Measurements from ENCODE around the gene RND3. TPM values are rescaled to one million over a fixed set of nuclear protein-coding genes. Genes with fewer than 3 reads are reported as not detected.

The RND3 gene
- total RNA-seq, 1 experiment from 2014 or later = 45.3 TPM

- no TSS peak for BruUV-seq (replicated peaks)
- intact Hi-C loops (cut with micrococcal nuclease; ENCODE audit: unreplicated experiment) = no loop called here
- Histone ChIP-seq H3K4me3 (ENCODE audit: low read depth in 2 of 2, low read length in 2 of 2) (no peak overlapping the region), H3K27ac (ENCODE audit: low read length) (no peak overlapping the region), H3K9me3 (ENCODE audit: control insufficient read depth, insufficient read depth, low read depth, low read length) (no peaks in the 10 kb centered on the region), H3K36me3 (ENCODE audit: control insufficient read depth, insufficient read depth, low read length) (peaks cover 3% of the 10 kb centered on the region; the same call in 1 of the 2 replicates), H3K27me3 (ENCODE audit: control insufficient read depth, insufficient read depth, low read length) (no peaks in the 10 kb centered on the region; the same call in 1 of the 2 replicates), H3K4me1 (ENCODE audit: control insufficient read depth, insufficient read depth, low read length) (no peaks in the 10 kb centered on the region)
- no peak for DNase-seq (ENCODE audit: low read depth, low spot score)
- in situ Hi-C loops (cut with HindIII; ENCODE audit: low pct_unique_long_range_greater_than_20kb, low sequenced_read_pairs) = no loop called here
- CTCF ChIA-PET = no interaction called here
- ATAC-seq = no peak
- POLR2A ChIA-PET = no interaction called here
- no peak for TF ChIP-seq SIN3A (IDR thresholded peaks at IDR 0.05; ENCODE audit: borderline replicate concordance, insufficient read depth, low read depth, low read length)
- TF ChIP-seq POLR2AphosphoS5 (IDR thresholded peaks at IDR 0.05; ENCODE audit: low read depth, low read length) = no peak
- TF ChIP-seq CTCF (IDR thresholded peaks at IDR 0.05) = no peak
- no peak for TF ChIP-seq REST (IDR thresholded peaks at IDR 0.05; ENCODE audit: insufficient read depth in 1 of 2, low read depth in 2 of 2, low read length in 1 of 2)
- TF ChIP-seq TCF7L2 (IDR thresholded peaks at IDR 0.05; ENCODE audit: low read depth, low read length) = no peak
Measured at GRCh38 chr2:150491943-150492342, 4.5 kb upstream of the RND3 start.

- ATAC-seq = no peak
- Histone ChIP-seq H3K27ac (ENCODE audit: low read length) (no peak overlapping the region), H3K4me3 (ENCODE audit: low read depth in 2 of 2, low read length in 2 of 2) (no peak overlapping the region), H3K27me3 (ENCODE audit: control insufficient read depth, insufficient read depth, low read length) (no peaks in the 10 kb centered on the region; the same call in 1 of the 2 replicates), H3K4me1 (ENCODE audit: control insufficient read depth, insufficient read depth, low read length) (no peaks in the 10 kb centered on the region), H3K9me3 (ENCODE audit: control insufficient read depth, insufficient read depth, low read depth, low read length) (no peaks in the 10 kb centered on the region), H3K36me3 (ENCODE audit: control insufficient read depth, insufficient read depth, low read length) (peaks cover 3% of the 10 kb centered on the region; the same call in 1 of the 2 replicates)
- CTCF ChIA-PET = no interaction called here
- no peak for DNase-seq (ENCODE audit: low read depth, low spot score)
- no peak for TF ChIP-seq CTCF (IDR thresholded peaks at IDR 0.05)
- TF ChIP-seq TCF7L2 (IDR thresholded peaks at IDR 0.05; ENCODE audit: low read depth, low read length) = no peak
- TF ChIP-seq SIN3A (IDR thresholded peaks at IDR 0.05; ENCODE audit: borderline replicate concordance, insufficient read depth, low read depth, low read length) = no peak
- no peak for TF ChIP-seq POLR2AphosphoS5 (IDR thresholded peaks at IDR 0.05; ENCODE audit: low read depth, low read length)
- TF ChIP-seq REST (IDR thresholded peaks at IDR 0.05; ENCODE audit: insufficient read depth in 1 of 2, low read depth in 2 of 2, low read length in 1 of 2) = no peak
- in situ Hi-C loops (cut with HindIII; ENCODE audit: low pct_unique_long_range_greater_than_20kb, low sequenced_read_pairs) = no loop called here
- POLR2A ChIA-PET = no interaction called here
- intact Hi-C loops (cut with micrococcal nuclease; ENCODE audit: unreplicated experiment) = no loop called here
- BruUV-seq (replicated peaks) = no TSS peak
Measured at GRCh38 chr2:150491430-150491829, 4.0 kb upstream of the RND3 start.
